Stimulated activated CD8-positive, alpha-beta memory T cell treated with anti-CD3 and anti-CD28 coated beads, Interleukin-2, amount 100 ng/mL, for 48 hours (primary cell): ENCODE data around the gene NLRC5.
"Not testable (repeated sequence)": the region's sequence is repeated elsewhere in the genome, so short reads cannot be mapped to it uniquely, and the experiment has no call there.

ENCODE experiments used
- DNase-seq, 2 donors: peaks; one replicate each; pipeline ENCODE4 v3.0.0-alpha.2; 2020; ENCODE audit warnings: low read depth in 2 of 2

The NLRC5 gene

GRCh38 chr16:56980792-56981724 is 8.3 kb upstream of the NLRC5 start:
- DNase-seq: no peak

GRCh38 chr16:56981729-56982271 is 7.6 kb upstream of the NLRC5 start:
- DNase-seq: no peak

GRCh38 chr16:56982695-56983094 is 6.7 kb upstream of the NLRC5 start:
- DNase-seq: no peak

- DNase-seq: no peak
Observed at GRCh38 chr16:56983211-56983751, 6.1 kb upstream of the NLRC5 start.

- no peak for DNase-seq
Observed at GRCh38 chr16:56984639-56985038, 4.7 kb upstream of the NLRC5 start.

GRCh38 chr16:56985288-56985961 is 3.9 kb upstream of the NLRC5 start:
- no peak for DNase-seq

- DNase-seq: no peak
Observed at GRCh38 chr16:56985962-56986360, 3.4 kb upstream of the NLRC5 start.

- no peak for DNase-seq
Observed at GRCh38 chr16:56986361-56986760, 3.0 kb upstream of the NLRC5 start.

GRCh38 chr16:56986908-56987307 is 2.4 kb upstream of the NLRC5 start:
- DNase-seq: not testable (repeated sequence)

- no peak for DNase-seq
Observed at GRCh38 chr16:56987692-56988091, 1.7 kb upstream of the NLRC5 start.

- no peak for DNase-seq
Observed at GRCh38 chr16:56988161-56988947, 1.0 kb upstream of the NLRC5 start.

- DNase-seq: no peak
Observed at GRCh38 chr16:56989988-56990387, 631 bp downstream of the NLRC5 start.

GRCh38 chr16:56990407-56991286 is 1.3 kb downstream of the NLRC5 start:
- DNase-seq: no peak

- DNase-seq: not testable (repeated sequence)
Observed at GRCh38 chr16:56992431-56992830, 3.1 kb downstream of the NLRC5 start.

- no peak for DNase-seq
Observed at GRCh38 chr16:56993204-56993603, 3.8 kb downstream of the NLRC5 start.

- DNase-seq: no peak
Observed at GRCh38 chr16:56994311-56994710, 5.0 kb downstream of the NLRC5 start.

GRCh38 chr16:56995136-56995805 is 5.9 kb downstream of the NLRC5 start:
- no peak for DNase-seq

- DNase-seq: no peak
Observed at GRCh38 chr16:56997264-56997663, 7.9 kb downstream of the NLRC5 start.

GRCh38 chr16:56997931-56998330 is 8.6 kb downstream of the NLRC5 start:
- no peak for DNase-seq

GRCh38 chr16:56998352-56998751 is 9.0 kb downstream of the NLRC5 start:
- no peak for DNase-seq
